Measurements from ENCODE around the gene TXNL4B. TPM values are rescaled to one million over a fixed set of nuclear protein-coding genes. Genes with fewer than 3 reads are reported as not detected.

Gene TXNL4B
- total RNA-seq = 10 to 100 TPM; 18.7 to 20.3 TPM
- polyA plus RNA-seq = 10 to 100 TPM; 12.0 to 17.5 (median 15.7) TPM
- total RNA-seq = 16.2 to 33.0 (median 18.6) reads per million in 6 experiments

- peaks cover 0 to 54% (median 16%) of the 10 kb centered on the region in 3 donors for H3K36me3 Mint-ChIP-seq
- peaks cover 42 to 74% (median 58%) of the 10 kb centered on the region in 4 donors for H3K4me1 Mint-ChIP-seq
- peak; percentile 72 to 96 (median 91) for DNase-seq
- H3K27me3 Mint-ChIP-seq = no peaks in the 10 kb centered on the region
- no peaks in the 10 kb centered on the region for H3K9me3 Mint-ChIP-seq
- H3K4me3 Mint-ChIP-seq = peak within 1 kb of the TSS; percentile 92 to 100 (median 98)
- POLR2A ChIA-PET = interaction anchor here (0.6 to 1.9 kb wide), 5 partner anchors 10 to 529 kb away, joined by 3 to 4 read pairs (median 4); no protein-coding TSS in a partner anchor
- peak within 1 kb of the TSS; percentile 93 to 100 (median 99) for H3K27ac Mint-ChIP-seq
- peak; percentile 95 to 96 for ATAC-seq
Observed at GRCh38 chr16:72093448-72094265, at the start of gene TXNL4B, which contains the start of gene DHX38. Gene TXNL4B, minus strand, starts transcription at chr16:72093620. Its CDS starts 2,871 bp downstream, at chr16:72090749. Gene DHX38, plus strand, starts transcription at chr16:72093847. Its CDS starts 2,311 bp downstream, at chr16:72096158.

DNA sequence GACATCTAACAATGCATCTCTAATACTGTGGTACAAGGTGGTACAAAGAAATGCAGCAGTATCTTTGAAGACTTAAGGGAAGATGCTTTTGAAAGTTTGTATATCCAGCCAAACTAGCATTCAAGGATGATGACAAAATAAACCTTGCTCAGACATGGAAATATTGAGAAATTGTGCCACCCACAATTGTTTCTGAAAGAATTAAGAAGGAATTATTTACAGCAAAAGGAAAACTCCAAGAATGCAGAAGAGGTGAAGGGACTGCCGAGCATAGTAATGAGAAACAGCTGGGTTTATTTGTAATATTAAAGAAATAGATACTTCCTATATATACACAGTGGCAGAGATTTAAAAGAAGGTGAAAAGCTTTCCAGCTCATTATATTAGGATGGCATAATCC is 49.1 kb upstream of the TXNL4B start:
- Mint-ChIP-seq H3K4me1 (no peaks in the 10 kb centered on the region), H3K27me3 (peaks cover 0 to 3% (median 0%) of the 10 kb centered on the region in 5 donors), H3K4me3 (no peak overlapping the region), H3K9me3 (peaks cover 0 to 5% (median under 1%) of the 10 kb centered on the region in 9 donors), H3K27ac (no peak overlapping the region), H3K36me3 (peaks cover 0 to 8% (median 0%) of the 10 kb centered on the region in 3 donors)
- DNase-seq = no peak
- no peak for ATAC-seq
- POLR2A ChIA-PET = no interaction called here

GRCh38 chr16:72139908-72140307 is 46.5 kb upstream of the TXNL4B start:
- Mint-ChIP-seq H3K36me3 (peaks cover 0 to 4% (median 0%) of the 10 kb centered on the region in 3 donors), H3K4me1 (no peaks in the 10 kb centered on the region), H3K4me3 (no peak overlapping the region), H3K27me3 (peaks cover 0 to 4% (median 0%) of the 10 kb centered on the region in 5 donors), H3K27ac (no peak overlapping the region), H3K9me3 (no peaks in the 10 kb centered on the region)
- POLR2A ChIA-PET = no interaction called here
- DNase-seq (no peak), ATAC-seq (no peak)

DNA sequence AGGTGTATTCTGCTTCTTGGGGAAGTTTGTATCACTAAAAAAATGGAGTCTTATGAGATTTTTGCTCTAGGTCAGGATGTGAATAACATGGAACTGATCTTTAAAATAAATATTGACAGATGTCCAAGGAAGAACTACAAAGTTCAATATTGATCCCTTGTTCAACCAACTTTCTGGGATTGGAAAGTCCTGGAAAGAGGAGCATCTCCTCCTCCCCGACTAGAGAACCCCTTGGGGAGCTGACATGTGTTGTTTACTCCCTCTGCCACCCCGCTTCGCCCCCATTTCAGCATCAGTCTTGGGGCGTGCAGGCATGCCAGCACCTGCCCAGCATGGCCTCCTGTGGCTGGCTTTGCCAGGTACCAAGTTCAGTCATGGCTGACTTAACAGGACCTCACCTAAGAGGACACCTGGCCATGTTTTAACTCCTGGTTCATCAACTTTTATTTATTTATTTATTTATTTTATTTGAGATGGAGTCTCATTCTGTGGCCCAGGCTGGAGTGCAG is 44.7 kb upstream of the TXNL4B start:
- DNase-seq (no peak), ATAC-seq (no peak)
- Mint-ChIP-seq H3K4me3 (no peak overlapping the region), H3K36me3 (peaks cover 0 to 4% (median 0%) of the 10 kb centered on the region in 3 donors), H3K4me1 (no peaks in the 10 kb centered on the region), H3K9me3 (no peaks in the 10 kb centered on the region), H3K27ac (no peak overlapping the region), H3K27me3 (peaks cover 0 to 4% (median 0%) of the 10 kb centered on the region in 5 donors)
- POLR2A ChIA-PET = no interaction called here

- Mint-ChIP-seq H3K36me3 (peaks cover 0 to 4% (median 0%) of the 10 kb centered on the region in 3 donors), H3K4me3 (no peak overlapping the region), H3K4me1 (no peaks in the 10 kb centered on the region), H3K27ac (no peak overlapping the region), H3K9me3 (no peaks in the 10 kb centered on the region), H3K27me3 (peaks cover 0 to 4% (median 0%) of the 10 kb centered on the region in 5 donors)
- no peak for ATAC-seq
- no peak for DNase-seq
- POLR2A ChIA-PET = no interaction called here
Observed at GRCh38 chr16:72137380-72138063, 44.1 kb upstream of the TXNL4B start.

GRCh38 chr16:72134507-72134906 is 41.1 kb upstream of the TXNL4B start:
- DNase-seq (no peak), ATAC-seq (no peak)
- H3K27me3 Mint-ChIP-seq = peaks cover 0 to 4% (median 0%) of the 10 kb centered on the region in 5 donors
- POLR2A ChIA-PET = no interaction called here
- no peaks in the 10 kb centered on the region for H3K4me1 Mint-ChIP-seq
- H3K4me3 Mint-ChIP-seq = no peak overlapping the region
- no peaks in the 10 kb centered on the region for H3K9me3 Mint-ChIP-seq
- no peak overlapping the region for H3K27ac Mint-ChIP-seq
- H3K36me3 Mint-ChIP-seq = no peaks in the 10 kb centered on the region

- H3K4me1 Mint-ChIP-seq = no peaks in the 10 kb centered on the region
- no peak for ATAC-seq
- POLR2A ChIA-PET = no interaction called here
- H3K36me3 Mint-ChIP-seq = no peaks in the 10 kb centered on the region
- H3K4me3 Mint-ChIP-seq = no peak overlapping the region
- no peak for DNase-seq
- H3K9me3 Mint-ChIP-seq = no peaks in the 10 kb centered on the region
- no peak overlapping the region for H3K27ac Mint-ChIP-seq
- H3K27me3 Mint-ChIP-seq = peaks cover 0 to 4% (median 0%) of the 10 kb centered on the region in 5 donors
Observed at GRCh38 chr16:72132726-72133125, 39.3 kb upstream of the TXNL4B start.

DNA sequence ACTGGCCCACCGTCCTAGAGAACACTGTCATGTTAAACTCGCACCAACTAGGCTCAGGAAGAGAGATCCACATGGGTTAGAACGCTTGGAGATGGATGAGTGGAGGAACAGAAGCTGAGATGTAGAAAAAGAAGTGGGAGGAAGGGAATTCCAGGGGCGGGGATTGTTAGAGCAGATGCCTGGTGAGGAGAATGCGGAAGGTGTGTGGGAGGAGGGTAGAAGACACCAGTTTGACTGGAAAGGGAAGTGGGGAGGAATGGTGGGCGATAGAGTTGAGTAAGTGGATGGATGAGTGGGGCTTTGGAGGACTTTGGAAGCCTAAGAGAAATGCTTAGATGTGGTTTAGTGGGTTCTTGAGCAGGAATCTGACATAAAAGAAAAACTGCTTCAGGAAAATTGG is 37.6 kb upstream of the TXNL4B start:
- ATAC-seq (no peak), DNase-seq (no peak)
- H3K4me3 Mint-ChIP-seq = no peak overlapping the region
- no peaks in the 10 kb centered on the region for H3K9me3 Mint-ChIP-seq
- H3K4me1 Mint-ChIP-seq = no peaks in the 10 kb centered on the region
- POLR2A ChIA-PET = no interaction called here
- peak overlapping the region in 1 of 10 donors; percentile 24 for H3K27ac Mint-ChIP-seq
- no peaks in the 10 kb centered on the region for H3K27me3 Mint-ChIP-seq
- no peaks in the 10 kb centered on the region for H3K36me3 Mint-ChIP-seq

DNA sequence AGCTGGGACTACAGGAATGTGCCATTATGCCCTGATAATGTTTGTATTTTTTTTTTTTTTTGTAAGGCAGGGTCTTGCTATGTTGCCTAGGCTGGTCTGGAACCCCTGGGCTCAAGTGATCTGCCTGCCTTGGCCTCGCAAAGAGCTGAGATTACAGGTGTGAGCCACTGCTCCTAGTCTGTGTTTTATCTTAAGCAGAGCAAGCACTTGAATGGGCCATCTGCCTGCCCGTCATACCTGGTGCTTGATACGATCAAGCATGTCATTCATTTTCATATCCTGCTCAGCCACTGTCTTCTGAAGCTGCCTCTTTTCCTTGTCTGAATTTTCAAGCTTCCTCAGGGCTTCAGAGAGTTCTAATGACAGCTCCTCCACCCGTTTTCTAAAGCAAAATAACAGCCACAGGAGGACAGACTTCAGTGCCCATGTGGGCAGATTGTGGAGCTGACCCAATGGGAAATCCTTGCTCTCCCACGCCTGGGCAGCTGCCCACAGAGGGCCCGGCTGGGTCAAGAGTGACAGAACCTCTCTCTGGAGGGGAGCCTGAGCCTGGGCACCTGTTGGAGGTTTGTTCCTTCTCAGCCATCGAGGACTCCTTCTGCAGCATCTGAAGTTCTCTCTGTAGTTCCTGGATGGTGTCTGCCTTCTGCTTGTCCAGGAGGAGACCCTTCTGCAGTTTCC is 36.7 kb upstream of the TXNL4B start:
- Mint-ChIP-seq H3K27ac (no peak overlapping the region), H3K36me3 (no peaks in the 10 kb centered on the region), H3K4me1 (no peaks in the 10 kb centered on the region), H3K9me3 (no peaks in the 10 kb centered on the region), H3K27me3 (no peaks in the 10 kb centered on the region), H3K4me3 (no peak overlapping the region)
- DNase-seq (no peak), ATAC-seq (no peak)
- POLR2A ChIA-PET = interaction anchor here (0.7 kb wide), 1 partner anchor 628 kb away, joined by 3 read pairs; no protein-coding TSS in a partner anchor

- no peak overlapping the region for H3K4me3 Mint-ChIP-seq
Observed at GRCh38 chr16:72128701-72129100, 35.3 kb upstream of the TXNL4B start.

GRCh38 chr16:72126429-72126765 is 33.0 kb upstream of the TXNL4B start:
- no peak for DNase-seq
- peaks cover 0 to 2% (median under 1%) of the 10 kb centered on the region in 4 donors for H3K4me1 Mint-ChIP-seq
- ATAC-seq = no peak
- H3K36me3 Mint-ChIP-seq = no peaks in the 10 kb centered on the region
- no peak overlapping the region for H3K27ac Mint-ChIP-seq
- H3K27me3 Mint-ChIP-seq = no peaks in the 10 kb centered on the region
- POLR2A ChIA-PET = no interaction called here
- no peaks in the 10 kb centered on the region for H3K9me3 Mint-ChIP-seq
- no peak overlapping the region for H3K4me3 Mint-ChIP-seq

More at GRCh38 chr16:72128701-72129100, 35.3 kb upstream of the TXNL4B start:
- DNase-seq (no peak), ATAC-seq (no peak)
- Mint-ChIP-seq H3K27ac (no peak overlapping the region), H3K9me3 (no peaks in the 10 kb centered on the region), H3K27me3 (no peaks in the 10 kb centered on the region), H3K36me3 (no peaks in the 10 kb centered on the region), H3K4me1 (peaks cover 0 to 2% (median under 1%) of the 10 kb centered on the region in 4 donors)
- POLR2A ChIA-PET = no interaction called here

- Mint-ChIP-seq H3K4me3 (no peak overlapping the region), H3K9me3 (no peaks in the 10 kb centered on the region), H3K27ac (no peak overlapping the region), H3K36me3 (no peaks in the 10 kb centered on the region), H3K27me3 (no peaks in the 10 kb centered on the region), H3K4me1 (peaks cover 0 to 2% (median under 1%) of the 10 kb centered on the region in 4 donors)
- ATAC-seq = no peak
- POLR2A ChIA-PET = no interaction called here
- DNase-seq = no peak
Observed at GRCh38 chr16:72125635-72126428, 32.4 kb upstream of the TXNL4B start.
